GM19397 (cell line): ENCODE measurements around the gene SULF2.
"Not testable (repeated sequence)": the region's sequence is repeated elsewhere in the genome, so short reads cannot be mapped to it uniquely, and the experiment has no call there.

ENCODE experiments used
- ATAC-seq: cut with Tn5 transposase; IDR thresholded peaks from one replicate; pipeline ENCODE4 v1.9.1; 2021; ENCODE audit warnings: mild to moderate bottlenecking, moderate library complexity; ENCODE audit not compliant: unreplicated experiment

The SULF2 gene

DNA sequence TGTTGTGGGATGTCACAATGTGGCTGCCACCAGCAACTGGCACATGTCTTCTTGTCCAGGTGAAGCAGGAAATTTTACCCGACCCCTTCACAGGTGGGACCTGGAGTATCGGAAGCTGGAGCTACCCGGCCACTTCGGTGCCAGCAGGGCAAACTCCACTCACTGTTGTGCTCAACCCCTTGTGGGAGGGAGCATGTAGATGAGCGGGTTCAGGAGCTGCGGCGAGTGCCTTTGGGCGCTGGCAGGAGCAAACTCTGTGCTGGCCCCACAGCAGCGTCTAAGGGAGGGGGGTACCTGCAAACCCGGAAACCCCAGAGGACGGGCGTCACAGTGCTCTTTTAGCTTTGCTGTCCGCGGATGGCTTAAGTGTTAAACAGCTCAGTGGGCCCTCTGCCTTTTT lies 20.7 kb upstream of the SULF2 start:
- ATAC-seq: no peak

- ATAC-seq: not testable (repeated sequence)
Observed at GRCh38 chr20:47804972-47805371, 19.7 kb upstream of the SULF2 start.

GRCh38 chr20:47804224-47804825 lies 19.0 kb upstream of the SULF2 start:
- ATAC-seq: not testable (repeated sequence)

DNA sequence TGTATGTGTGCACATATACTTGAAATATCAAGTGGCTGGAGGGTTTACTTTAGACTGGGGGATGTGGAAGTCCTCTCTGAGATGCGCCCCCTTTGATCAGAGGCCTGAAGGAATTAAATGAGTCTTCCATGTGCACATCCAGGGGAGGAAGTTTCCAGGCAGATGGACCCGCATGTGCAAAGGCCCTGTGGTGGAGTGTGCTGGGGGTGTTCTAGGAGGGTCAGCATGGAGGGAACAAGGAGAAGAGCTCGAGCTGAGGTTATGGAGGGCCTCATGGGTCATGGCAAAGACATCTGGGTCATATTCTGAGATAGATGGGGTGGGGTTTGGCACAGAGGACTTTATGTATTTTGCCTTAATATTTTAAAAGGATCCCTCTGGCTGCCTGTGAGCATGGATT lies 17.7 kb upstream of the SULF2 start:
- ATAC-seq: no peak

GRCh38 chr20:47802226-47802920 lies 17.1 kb upstream of the SULF2 start:
- no peak for ATAC-seq

DNA sequence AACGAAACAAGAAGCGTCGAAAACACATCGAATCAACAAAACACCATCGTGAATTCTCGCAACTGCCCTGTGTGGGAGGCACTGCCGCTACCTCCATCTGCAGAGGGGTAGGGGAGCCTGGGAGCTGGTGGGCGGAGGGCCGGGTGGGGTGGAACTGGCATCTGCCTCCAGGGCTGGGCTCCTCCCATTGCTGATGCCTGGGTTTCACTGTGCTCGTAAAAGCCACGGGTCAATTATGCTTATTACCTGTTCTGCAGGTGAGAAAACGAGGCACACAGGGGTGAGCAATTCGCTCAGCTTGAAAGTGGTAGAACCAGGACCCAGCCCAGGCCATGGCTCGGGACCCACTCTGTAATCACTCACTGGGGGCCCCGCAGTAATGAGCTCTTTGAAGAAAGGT lies 16.5 kb upstream of the SULF2 start:
- ATAC-seq: no peak

DNA sequence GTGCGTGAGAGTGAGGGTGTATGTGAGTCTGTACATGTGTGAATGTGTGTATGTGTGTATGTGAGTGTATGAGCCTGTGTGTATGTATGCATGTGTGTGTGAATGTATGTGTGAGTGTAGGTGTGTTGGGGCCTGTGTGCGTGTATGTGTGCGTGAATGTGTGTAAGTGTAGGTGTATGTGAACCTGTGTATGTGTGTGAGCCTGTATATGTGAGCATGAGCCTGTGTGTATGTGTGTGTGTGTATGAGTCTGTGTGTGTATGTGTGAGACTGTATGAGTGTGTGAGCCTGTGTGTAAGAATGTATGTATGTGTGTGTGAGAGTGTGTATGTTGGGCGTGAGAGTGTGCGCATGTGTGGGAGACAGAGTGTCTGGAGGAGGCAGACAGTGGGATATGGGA lies 15.8 kb upstream of the SULF2 start:
- ATAC-seq: no peak

DNA sequence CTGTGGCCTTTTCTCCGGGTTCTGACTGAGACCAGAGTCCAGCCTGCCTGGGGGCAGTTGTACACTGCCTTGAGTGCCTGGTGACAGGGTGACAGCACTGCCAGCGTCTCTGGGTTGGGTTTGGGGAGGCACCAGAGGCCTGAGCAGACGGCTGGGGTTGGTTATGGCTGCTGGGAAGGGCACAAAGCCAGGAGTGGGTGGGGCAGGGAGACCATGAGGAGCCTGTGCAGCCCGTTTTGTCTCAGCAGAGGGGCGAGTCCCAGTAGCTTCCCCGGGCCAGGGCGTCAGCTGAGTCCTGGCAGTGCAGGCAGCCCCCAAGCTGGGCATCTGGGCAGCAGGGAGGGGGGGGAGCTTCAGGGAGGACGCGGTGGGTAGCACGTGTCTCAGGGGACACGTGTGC lies 15.3 kb upstream of the SULF2 start:
- no peak for ATAC-seq

DNA sequence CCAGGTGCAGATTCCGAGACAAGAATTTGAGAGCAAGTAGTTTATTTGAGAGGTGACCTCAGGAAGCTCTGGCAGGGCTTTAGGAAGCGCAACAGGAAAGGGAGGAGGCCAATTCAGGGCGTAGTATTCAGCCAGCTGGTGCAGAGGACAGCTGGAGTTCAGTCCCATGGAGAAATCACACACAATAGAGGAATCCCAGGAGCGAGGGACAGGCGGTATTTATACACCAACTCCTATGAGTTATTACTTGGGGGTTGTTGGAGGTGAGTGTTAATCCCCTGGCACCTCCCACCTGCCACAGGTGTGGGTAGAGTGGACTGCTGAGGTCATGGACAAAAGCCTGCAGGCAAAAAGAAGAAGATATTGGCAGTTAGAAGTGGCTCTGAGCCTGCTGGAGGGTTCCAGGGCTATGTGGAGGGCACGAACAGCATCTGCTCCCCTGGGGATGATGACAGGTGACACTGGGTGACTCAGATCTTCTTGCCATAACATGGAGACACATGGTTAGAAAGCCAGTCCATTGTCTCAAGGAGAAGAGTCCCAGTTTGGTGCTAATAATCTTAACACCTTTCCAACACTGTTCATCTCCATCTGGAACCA lies 13.9 kb upstream of the SULF2 start:
- ATAC-seq: no peak

DNA sequence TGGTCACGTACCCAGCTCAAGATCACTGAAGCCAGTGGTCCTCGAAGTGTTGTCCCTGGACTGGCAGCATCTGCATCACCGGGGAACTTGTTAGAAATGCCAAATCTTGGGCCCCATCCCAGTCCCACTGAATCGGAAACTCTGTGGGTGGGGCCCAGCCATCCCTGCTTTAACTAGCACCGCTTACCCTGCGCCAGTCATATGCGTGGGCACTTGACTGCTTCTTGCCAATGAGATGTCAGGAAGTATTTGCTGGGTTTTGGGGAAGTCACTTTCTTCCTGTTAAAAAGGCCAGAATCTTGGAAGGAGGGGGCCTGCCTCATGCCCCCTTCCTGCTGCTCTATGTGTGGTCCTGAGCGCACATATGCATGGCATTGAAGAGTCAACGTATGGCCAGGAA lies 11.7 kb upstream of the SULF2 start:
- ATAC-seq: no peak

DNA sequence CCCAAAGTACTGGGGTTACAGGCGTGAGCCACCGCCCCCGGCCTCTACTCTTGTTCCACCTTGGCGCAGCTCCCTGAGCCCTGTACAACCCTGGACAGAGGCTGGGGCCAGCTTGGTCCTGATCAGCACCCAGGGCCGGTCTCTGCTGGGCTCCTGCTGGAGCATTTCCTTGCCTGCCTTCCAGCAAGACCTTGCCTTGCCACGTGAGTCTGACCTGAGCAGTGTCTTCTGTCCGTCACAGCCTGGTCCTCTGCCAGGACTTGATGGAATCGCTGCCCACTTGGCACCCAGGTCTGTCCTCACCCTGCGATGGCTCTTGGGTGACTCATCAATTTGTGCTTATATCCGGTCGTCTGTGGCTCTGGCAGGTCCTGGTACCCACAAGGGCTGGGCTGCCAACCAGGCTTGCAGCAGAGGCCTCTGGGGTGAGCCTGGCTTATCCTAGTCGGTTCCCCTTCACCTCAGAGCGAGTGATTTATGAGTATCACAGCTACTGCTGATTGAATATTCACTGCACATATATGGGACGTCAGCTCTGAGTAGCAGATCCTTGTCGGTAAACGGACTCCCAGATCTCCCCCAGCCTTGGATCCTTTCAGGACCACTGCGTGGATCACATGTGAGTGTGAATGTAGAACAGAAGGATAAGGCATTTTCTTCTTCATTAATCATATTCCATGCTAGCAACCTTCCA lies 10.1 kb upstream of the SULF2 start:
- no peak for ATAC-seq

- ATAC-seq: not testable (repeated sequence)
Observed at GRCh38 chr20:47794264-47794663, 9.0 kb upstream of the SULF2 start.

- no peak for ATAC-seq
Observed at GRCh38 chr20:47792021-47792618, 6.8 kb upstream of the SULF2 start.

- ATAC-seq: no peak
Observed at GRCh38 chr20:47791084-47791599, 5.9 kb upstream of the SULF2 start.

DNA sequence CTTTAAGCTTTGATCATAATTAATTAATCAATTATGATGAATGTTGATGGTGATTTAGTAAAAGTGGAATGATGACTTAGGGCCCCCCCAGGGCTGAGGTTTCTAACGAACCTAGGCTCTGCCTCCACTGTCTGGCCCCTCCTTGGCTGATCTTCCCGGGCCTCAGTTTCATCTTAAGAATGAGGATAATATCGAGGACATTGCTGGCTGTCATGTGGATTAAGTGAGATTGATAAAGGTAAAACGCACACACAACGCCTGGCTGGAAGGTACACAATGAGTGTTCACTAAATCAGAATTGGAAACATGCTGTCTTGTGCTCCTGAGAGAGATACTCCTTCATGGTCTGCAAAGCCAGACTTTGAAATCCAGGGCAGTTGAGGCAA lies 5.3 kb upstream of the SULF2 start:
- no peak for ATAC-seq

GRCh38 chr20:47789764-47790579 lies 4.7 kb upstream of the SULF2 start:
- ATAC-seq: no peak

DNA sequence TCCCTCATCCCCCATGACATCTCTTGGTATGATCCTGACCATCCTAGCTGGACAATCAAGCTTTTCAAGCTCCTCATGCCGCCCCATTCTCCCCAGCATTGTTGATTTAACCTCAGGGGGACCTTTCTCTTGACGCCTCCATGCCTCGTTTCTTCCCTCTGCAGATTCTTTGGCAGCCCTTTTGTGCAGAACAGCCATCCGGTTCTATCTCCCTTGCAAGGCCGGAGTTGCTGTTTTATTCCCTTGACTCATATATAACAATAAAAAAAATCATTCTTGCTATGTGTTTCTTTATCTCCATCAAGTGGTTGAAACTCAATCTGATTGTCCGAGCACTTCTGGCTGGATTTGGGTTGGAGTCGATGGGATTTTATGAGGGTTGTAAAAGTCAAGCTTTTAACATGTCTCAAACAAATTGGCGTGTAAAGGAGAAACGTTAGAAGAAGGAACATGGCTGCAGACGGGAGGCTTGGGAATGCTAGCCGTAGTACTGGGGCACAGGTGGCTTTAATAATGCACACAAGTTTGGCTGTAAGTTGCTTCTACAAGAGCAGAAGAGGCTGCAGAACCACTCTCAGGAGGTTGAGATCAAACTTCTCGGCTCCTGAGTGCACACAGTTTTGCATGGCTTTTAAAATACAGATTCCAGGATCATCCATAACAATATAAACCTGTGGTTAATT lies 3.9 kb upstream of the SULF2 start:
- no peak for ATAC-seq

DNA sequence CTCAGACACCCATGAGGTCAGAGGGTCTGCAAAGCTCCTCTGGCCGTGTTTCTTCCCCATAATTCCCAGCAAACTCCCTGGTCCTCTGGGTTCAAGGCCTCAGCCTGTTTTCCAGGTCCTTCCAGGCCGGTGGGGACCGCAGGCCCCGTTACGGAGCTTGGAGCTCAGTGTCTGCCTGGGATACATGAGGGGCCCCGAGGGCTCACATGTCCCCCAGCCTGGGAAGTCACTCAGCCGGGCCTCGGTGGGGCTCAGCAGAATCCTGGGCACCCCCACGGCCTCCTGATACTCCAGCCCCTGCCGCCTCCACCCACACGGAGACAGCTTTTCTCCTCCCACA lies 3.4 kb upstream of the SULF2 start:
- no peak for ATAC-seq

DNA sequence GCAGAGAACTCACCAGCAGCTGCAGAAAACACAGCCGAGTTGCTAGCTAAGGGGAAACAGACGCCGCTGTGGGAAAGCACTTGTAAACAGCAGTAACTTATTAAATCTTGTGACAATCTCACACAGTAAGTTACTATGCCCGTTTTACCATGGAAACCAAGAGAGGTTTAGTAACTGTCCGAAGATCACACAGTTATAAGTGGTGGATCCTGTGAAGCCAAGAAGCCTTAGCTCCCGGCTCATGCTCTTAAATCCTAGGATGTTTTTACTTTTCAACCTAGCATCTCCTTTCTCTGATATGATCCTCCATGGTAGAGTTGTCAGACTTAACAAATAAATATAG lies 1.5 kb upstream of the SULF2 start:
- ATAC-seq: no peak
